Ishikawa (cell line): ENCODE results near the gene TMC3.

Source experiments
- CEBPB ChIP-seq: IDR thresholded peaks from 2 replicates; pipeline ENCODE4 v1.6.1; 2012
- EGR1 ChIP-seq: IDR thresholded peaks from 2 replicates; pipeline ENCODE4 v1.6.1; 2012
- FOXM1 ChIP-seq: IDR thresholded peaks from 2 replicates; pipeline ENCODE4 v1.6.1; 2012; ENCODE audit warnings: low read depth, borderline replicate concordance
- NFIC ChIP-seq: IDR thresholded peaks from 2 replicates; pipeline ENCODE4 v1.6.1; 2012
- RAD21 ChIP-seq: IDR thresholded peaks from 2 replicates; pipeline ENCODE4 v1.6.1; 2012; ENCODE audit warnings: low read depth
- REST ChIP-seq: IDR thresholded peaks from 2 replicates; pipeline ENCODE4 v1.6.1; 2012; ENCODE audit warnings: low read depth, mild to moderate bottlenecking
- TAF1 ChIP-seq: IDR thresholded peaks from 2 replicates; pipeline ENCODE4 v1.6.1; 2012; ENCODE audit warnings: low read depth, mild to moderate bottlenecking
- TCF12 ChIP-seq: IDR thresholded peaks from 2 replicates; pipeline ENCODE4 v1.6.1; 2012; ENCODE audit warnings: low read depth
- TEAD4 ChIP-seq: IDR thresholded peaks from 2 replicates; pipeline ENCODE4 v1.6.1; 2012
- ZBTB7A ChIP-seq: IDR thresholded peaks from 2 replicates; pipeline ENCODE4 v1.6.1; 2012; ENCODE audit warnings: low read depth
- TF ChIP-seq, protein P1 (sequence below): IDR thresholded peaks from 2 replicates; pipeline ENCODE4 v1.6.1; 2012

GRCh38 chr15:81288040-81288439 lies 86.0 kb downstream of the TMC3 start:
- TF ChIP-seq REST, result no peak
- no peak for TF ChIP-seq EGR1
- TF ChIP-seq TAF1, result no peak
- TF ChIP-seq RAD21, result no peak
- no peak for TF ChIP-seq NFIC
- TF ChIP-seq, protein P1, sequence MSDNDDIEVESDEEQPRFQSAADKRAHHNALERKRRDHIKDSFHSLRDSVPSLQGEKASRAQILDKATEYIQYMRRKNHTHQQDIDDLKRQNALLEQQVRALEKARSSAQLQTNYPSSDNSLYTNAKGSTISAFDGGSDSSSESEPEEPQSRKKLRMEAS, result no peak
- TF ChIP-seq CEBPB, result no peak
- TF ChIP-seq FOXM1, result no peak
- TF ChIP-seq ZBTB7A, result no peak
- TF ChIP-seq TEAD4, result no peak
- TF ChIP-seq TCF12, result no peak
